C4-2B (cell line): Measurements from ENCODE around the gene TBKBP1.

ENCODE experiments used
- H3K27ac ChIP-seq: fragments of 450-650 bp; 2 replicates; pipeline ENCODE4 v1.5.1; 2017
- CTCF ChIP-seq: fragments of 450-650 bp; conservative IDR thresholded peaks from 2 replicates; pipeline ENCODE4 v1.5.1; 2017; ENCODE audit warnings: mild to moderate bottlenecking
- ZFX ChIP-seq: fragments of 450-650 bp; IDR thresholded peaks from 2 replicates; pipeline ENCODE4 v1.6.1; 2017

The TBKBP1 gene

GRCh38 chr17:47732399-47733046, 38.6 kb downstream of the TBKBP1 start:
- TF ChIP-seq CTCF, result no peak
- no peak for TF ChIP-seq ZFX

DNA sequence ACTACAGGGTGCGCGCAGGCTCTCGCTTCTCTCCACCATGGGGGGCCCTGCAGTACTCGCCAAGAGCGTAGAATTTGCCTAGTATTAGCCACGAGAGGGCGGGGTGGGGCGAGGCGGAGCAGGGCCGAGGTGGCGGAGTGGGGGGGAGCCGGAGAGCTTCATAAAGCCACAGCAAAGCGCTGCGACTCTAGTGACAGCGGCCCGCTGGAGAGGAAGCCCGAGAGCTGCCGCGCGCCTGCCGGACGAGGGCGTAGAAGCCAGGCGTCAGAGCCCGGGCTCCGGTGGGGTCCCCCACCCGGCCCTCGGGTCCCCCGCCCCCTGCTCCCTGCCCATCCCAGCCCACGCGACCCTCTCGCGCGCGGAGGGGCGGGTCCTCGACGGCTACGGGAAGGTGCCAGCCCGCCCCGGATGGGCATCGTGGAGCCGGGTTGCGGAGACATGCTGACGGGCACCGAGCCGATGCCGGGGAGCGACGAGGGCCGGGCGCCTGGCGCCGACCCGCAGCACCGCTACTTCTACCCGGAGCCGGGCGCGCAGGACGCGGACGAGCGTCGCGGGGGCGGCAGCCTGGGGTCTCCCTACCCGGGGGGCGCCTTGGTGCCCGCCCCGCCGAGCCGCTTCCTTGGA, 39.2 kb downstream of the TBKBP1 start, which contains the start of gene TBX21:
Gene TBX21, plus strand, starts transcription at position 190 of the 627 bp plus-strand sequence. Its CDS starts 219 bp downstream, at position 409.
- H3K27ac ChIP-seq, result no peak within 1 kb of the TSS
- TF ChIP-seq CTCF (peak; percentile 33), ZFX (no peak)

More at GRCh38 chr17:47732399-47733046, 38.6 kb downstream of the TBKBP1 start:
- no peak overlapping the region for H3K27ac ChIP-seq

DNA sequence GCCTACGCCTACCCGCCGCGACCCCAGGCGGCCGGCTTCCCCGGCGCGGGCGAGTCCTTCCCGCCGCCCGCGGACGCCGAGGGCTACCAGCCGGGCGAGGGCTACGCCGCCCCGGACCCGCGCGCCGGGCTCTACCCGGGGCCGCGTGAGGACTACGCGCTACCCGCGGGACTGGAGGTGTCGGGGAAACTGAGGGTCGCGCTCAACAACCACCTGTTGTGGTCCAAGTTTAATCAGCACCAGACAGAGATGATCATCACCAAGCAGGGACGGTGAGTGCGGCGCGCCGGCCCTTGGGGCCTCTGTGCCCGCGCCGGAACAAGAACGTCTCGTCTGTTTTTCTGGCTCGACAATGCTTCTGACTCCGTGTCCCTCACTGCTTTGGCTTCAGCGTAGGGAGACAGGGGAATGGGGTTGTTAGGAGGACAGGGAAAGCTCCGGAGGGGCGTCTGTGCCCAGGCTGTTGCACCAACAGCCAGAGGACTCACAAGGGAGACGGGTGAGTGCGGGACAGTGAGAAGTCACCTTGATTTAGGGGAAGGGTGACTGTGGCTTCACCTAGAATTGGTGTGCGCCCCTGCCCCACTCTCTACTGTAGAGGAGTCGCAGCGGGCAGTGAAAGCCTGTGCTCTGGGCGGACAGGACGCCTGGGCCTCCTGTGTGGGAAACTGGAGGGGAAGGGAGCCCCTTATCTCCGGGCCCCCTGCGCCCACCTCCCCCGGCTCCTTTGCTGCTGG, 39.9 kb downstream of the TBKBP1 start:
- TF ChIP-seq CTCF (no peak), ZFX (no peak)
- no peak overlapping the region for H3K27ac ChIP-seq

- H3K27ac ChIP-seq, result no peak overlapping the region
- TF ChIP-seq ZFX, result no peak
- no peak for TF ChIP-seq CTCF
These were observed 41.1 kb downstream of the TBKBP1 start for GRCh38 chr17:47735139-47735464.

- TF ChIP-seq CTCF (no peak), ZFX (no peak)
- H3K27ac ChIP-seq, result no peak overlapping the region
These were observed 41.6 kb downstream of the TBKBP1 start for GRCh38 chr17:47735536-47736011.

GRCh38 chr17:47736501-47737495, 42.8 kb downstream of the TBKBP1 start:
- H3K27ac ChIP-seq, result no peak overlapping the region
- TF ChIP-seq ZFX (no peak), CTCF (no peak)
